ENCODE data around the gene GADL1.

The GADL1 gene

DNA sequence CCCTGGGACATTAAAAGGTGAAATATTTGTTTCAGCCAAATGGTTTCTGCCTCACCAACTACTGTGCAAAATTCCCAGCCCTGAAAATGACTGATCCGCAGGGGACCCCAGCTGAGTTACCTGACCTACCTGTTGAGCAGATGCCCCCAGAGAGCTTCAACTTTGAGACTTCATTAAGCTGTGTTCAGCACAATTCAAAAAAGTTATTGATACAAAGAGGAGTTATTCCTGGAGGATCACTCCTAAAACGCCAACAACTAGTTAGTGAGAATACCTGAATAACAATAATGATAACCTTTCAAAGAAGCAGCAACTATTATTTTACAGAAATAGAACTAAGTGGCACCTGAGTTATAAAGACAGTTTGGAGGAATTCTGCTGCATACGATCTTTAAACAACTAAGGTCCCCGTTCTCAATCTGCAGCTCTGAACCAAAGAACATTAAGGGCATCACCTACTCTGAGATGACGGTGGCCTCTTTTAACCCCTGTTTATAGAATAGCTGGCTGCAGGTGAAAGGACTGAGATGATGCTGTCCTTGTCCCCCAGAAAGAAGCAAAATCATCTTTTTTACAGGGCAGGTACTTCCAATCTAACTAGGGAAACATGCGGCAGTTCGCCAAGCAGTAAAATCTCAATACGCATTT lies 659 bp downstream of the GADL1 start:
- H3K4me3 ChIP-seq (ENCODE audit: low read length) = no peak overlapping the region
- DNase-seq (ENCODE audit: low read depth, low spot score) = no peak

DNA sequence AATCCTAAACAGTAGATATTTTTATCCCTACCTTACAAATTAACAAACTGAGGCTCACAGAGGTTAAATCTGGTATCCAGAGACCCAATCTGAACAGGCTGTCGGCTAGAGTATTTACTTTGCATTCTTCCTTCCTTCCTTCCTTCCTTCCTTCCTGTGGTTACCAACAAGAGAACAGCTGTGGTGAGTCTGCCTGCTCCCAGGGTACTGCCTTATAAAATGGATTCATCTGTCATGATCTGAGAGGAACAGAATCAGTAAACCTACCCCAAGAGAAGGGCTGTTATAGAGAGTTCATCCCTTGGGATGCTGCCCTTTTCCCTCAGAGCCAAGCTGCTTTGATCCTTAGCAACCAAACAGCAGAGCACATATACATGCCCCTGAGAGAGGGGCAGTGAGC lies 3.6 kb downstream of the GADL1 start:
- H3K4me3 ChIP-seq (ENCODE audit: low read length) = no peak overlapping the region
- no peak for DNase-seq (ENCODE audit: low read depth, low spot score)

DNA sequence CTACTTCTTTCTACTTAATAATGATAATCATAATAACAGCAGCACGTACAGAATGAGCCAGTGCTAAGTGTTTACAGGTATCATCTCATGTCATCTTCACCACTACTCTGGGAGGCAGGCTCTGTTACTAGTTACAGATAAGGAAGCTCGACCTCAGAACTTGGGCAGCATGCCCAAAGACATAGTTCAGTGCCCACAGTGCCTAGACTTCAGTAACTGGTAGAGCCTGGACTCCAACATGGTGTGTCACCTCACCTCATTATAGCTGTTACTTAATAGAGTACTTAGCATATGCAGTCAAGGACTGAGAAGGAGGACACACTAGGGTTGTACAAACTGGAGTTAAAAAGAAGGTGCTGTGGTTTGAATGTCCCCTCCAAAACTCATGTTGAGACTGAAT lies 7.6 kb downstream of the GADL1 start:
- no peak for DNase-seq (ENCODE audit: low read depth, low spot score)
- no peak overlapping the region for H3K4me3 ChIP-seq (ENCODE audit: low read length)

DNA sequence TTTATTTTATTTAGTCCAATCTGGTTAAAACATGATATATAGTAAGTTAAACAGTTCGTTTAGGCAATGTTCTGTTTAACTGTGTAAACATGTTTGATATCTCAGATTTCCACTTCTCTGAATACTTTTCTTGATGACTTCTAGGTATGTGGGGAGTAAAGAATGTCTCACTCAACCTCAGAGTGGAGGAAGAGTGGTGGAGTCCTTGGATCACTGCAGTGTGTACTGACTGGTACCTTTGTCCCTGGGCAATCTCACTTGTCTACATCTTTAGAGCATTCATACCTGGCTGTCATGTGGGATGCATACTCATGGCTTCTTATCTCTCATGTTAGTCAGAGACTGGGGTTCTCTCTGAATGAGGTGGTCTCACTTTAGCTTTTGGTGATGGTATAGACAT lies 15.6 kb downstream of the GADL1 start:
- no peak for DNase-seq (ENCODE audit: low read depth, low spot score)
- no peak overlapping the region for H3K4me3 ChIP-seq (ENCODE audit: low read length)

DNA sequence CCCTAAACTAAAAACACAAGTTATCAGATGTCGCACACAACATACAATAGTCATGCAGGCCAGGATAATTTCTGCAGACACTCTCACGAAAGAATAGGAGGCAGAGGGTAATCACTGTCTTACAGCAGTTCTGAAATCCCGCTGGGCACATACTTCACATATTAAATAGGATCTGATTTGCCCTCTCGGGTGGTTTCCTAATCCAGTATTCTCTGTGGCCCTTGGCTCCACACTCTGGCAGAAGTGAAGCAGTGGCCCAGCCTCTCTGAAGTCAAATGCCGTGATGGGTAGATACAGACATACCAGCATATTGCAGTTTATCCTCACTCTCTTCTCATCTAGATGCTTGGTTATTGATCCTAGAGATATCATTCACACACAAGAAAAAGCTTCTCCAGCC lies 19.0 kb downstream of the GADL1 start:
- no peak for DNase-seq (ENCODE audit: low read depth, low spot score)
- H3K4me3 ChIP-seq (ENCODE audit: low read length) = no peak overlapping the region

DNA sequence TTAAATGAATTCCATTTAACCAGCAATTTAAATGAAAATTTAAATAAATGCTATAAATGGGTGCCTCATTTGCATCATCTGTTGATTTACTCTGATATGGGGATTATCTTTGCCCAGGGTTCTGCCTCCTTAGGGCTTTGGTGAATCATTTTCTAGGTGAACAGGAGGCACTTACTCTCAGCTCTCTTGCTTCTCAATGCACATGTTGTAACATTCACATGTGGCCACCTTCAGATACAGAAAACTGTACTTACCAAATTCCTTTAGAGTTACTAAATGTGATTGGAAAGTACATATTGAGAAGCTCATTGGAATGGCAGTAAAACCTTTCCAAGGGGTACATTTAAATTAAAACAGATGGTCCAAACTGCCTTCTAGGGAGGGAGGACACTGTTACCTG lies 20.8 kb downstream of the GADL1 start:
- H3K4me3 ChIP-seq (ENCODE audit: low read length) = no peak overlapping the region
- DNase-seq (ENCODE audit: low read depth, low spot score) = no peak

DNA sequence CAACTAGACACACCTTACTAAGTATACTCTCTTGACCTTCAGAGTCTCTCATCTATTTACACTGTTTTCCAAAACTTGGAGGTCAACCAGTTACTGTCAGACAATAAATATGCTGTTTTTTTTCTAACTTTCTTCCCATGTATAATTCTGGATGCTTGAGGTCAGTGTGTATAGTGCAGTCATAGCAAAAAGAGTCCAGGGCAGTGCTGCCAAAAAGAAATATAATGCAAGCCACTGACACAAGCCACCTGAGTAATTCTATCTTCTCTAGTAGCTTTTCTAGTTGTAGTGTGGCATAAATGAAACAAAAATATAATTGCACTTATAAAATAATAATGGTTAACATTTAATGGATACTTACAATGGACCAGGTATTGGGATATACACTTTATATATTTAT lies 21.6 kb downstream of the GADL1 start:
- H3K4me3 ChIP-seq (ENCODE audit: low read length) = no peak overlapping the region
- no peak for DNase-seq (ENCODE audit: low read depth, low spot score)

DNA sequence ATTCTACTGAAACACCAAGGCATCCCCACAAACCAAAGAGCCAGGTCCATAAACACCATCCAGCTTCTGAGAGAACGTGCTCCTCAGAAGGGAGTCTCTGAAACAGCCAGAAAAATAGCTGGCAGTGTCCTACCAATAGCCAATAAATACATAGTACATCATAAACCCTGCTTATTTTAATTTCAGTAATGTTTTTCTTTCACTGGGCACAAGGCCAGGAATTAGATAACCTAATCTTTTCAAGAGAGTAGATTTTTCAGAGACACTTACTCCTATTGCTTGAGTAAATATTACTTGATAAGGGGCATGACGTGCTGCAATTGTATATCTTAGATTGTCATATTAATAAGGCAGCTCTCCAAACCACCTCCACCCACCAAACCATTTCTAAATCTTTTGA lies 22.7 kb downstream of the GADL1 start:
- DNase-seq (ENCODE audit: low read depth, low spot score) = no peak
- no peak overlapping the region for H3K4me3 ChIP-seq (ENCODE audit: low read length)

DNA sequence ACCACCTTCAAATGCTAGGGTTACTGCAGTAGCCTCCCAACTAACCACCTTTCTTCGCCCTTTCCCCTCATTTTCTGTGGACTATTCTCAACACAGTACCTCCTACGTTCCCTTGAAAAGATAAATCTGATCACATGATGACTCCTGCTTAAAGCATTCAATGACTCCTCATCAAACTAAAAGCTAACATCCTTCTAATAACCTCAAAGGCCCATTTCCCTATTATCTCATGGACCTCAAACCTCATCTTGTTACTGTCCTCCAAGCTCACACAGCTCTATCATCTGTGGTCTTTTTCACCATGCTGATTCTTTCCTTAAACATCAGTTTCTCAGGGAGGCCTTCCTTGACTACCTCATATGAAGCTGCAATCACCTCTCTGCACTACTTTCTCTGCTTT lies 29.6 kb downstream of the GADL1 start:
- no peak overlapping the region for H3K4me3 ChIP-seq (ENCODE audit: low read length)
- no peak for DNase-seq (ENCODE audit: low read depth, low spot score)

DNA sequence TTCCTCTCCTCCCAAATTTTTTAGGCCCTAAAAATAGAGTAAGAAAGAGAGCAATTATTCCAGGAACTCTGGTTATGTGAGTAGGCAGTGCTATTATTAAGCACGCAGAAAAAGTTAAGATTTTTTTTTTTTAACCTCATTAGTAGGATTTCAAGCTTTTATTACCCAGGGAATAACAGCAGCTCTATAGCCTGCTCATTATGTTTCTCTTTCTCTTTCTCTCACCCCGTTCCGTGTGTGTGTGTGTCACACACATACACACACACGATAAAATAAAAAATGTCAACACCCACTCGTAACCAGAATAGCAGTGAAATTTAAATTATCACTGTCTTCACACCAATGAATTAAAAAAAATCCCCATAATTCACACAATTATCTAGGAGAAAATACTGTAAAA lies 30.3 kb downstream of the GADL1 start:
- no peak for DNase-seq (ENCODE audit: low read depth, low spot score)
- H3K4me3 ChIP-seq (ENCODE audit: low read length) = no peak overlapping the region

DNA sequence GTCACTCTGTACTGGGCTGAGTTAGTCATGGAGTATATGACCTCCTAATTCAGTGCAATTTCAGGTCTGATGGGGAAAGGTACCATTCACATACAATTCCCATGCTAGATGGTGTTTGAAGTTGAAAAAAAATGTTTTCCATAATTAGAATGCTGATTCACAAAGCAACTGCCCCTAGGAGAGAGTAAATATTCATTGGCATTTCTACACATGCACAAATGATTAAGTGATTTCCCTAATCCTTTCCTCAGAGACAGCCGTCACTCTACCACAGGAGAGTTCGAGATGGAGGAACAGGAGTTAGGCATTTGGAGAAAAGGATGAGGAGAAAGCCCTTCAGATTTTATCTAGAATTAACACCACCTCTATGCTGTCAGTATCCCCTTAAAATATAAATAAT lies 32.5 kb downstream of the GADL1 start:
- H3K4me3 ChIP-seq (ENCODE audit: low read length) = no peak overlapping the region
- DNase-seq (ENCODE audit: low read depth, low spot score) = no peak

DNA sequence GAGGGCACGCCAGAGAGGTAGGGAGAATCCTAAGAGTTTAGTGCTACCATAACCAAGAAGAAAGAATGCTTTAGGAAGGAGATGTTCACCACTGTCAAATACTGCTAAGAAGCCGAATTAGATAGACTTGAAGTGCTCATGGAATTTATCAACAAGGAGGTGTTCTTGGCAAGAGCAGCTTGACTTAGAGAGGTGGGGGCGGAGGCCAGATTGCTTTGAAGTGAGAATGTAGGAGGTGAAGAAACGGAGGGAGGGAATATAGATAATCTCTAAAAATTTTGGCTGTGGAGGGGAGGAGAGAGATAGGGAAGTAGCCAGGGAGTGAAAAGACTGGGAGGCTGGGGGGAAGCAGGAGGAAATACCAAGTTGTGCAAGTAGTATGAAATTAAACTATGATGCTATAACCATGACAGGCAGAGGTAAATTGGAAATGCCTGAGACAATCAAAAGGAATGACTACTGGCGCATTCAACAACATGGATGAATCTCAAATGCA lies 35.5 kb downstream of the GADL1 start:
- no peak overlapping the region for H3K4me3 ChIP-seq (ENCODE audit: low read length)
- DNase-seq (ENCODE audit: low read depth, low spot score) = no peak

DNA sequence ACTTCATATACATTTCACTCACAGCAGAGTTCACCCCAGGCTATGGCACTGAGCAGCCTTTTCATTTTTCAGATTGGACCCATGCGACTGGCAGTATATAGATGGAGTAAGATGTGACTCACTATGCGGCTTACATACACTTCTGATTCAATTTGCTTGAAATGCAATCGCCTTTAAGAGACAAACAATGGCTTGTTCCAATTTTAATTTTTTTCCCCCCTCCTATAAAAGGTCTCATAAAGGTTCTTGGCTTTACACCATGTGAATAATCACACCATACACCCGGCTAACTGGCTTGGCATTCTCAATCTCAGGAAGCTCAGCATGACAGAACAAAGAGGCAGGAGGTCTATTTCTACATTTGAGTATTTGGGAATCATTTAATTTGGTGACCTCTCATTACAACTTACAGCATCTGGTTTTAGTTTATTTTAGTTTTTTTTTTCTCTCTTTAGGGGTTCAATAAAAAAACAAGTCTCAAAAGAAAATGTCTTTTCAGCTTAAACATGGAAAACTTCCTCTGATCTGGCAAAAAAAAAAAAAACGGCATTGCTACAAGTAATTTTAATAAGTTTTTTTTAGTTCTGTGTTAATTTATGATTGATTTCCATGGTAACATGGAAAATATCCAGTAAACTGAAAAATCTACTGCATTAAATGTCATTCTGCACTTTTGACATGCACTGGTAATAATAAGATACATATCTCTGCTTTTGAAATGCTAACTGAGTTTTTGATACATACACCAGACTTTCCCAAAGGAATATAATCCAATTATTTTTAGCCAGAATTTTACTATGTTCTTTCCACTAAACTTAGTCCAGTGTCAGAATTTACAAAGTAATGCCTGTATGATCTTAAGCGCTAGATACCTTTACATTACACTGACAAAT lies 38.8 kb downstream of the GADL1 start:
- H3K4me3 ChIP-seq (ENCODE audit: low read length) = no peak overlapping the region
- no peak for DNase-seq (ENCODE audit: low read depth, low spot score)

DNA sequence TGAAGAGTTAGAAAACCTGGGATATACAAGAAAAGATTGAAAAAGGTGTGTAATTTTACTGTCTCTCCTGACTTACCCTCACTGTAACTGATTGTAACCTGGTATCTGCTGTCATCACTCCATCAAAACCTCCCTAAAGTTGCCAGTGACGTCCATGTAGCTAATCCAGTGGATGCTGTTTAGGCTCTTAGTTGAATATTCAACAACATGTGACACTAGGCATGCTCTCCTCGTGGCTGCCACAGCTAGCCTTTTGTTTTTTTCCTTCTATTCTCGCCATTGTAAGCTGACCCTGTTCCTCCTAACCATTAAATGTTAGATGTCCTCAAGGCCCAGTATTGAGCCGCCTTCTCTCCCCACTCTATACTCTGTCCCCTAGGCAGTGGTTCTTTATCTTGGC lies 41.6 kb downstream of the GADL1 start:
- H3K4me3 ChIP-seq (ENCODE audit: low read length) = no peak overlapping the region
- no peak for DNase-seq (ENCODE audit: low read depth, low spot score)

DNA sequence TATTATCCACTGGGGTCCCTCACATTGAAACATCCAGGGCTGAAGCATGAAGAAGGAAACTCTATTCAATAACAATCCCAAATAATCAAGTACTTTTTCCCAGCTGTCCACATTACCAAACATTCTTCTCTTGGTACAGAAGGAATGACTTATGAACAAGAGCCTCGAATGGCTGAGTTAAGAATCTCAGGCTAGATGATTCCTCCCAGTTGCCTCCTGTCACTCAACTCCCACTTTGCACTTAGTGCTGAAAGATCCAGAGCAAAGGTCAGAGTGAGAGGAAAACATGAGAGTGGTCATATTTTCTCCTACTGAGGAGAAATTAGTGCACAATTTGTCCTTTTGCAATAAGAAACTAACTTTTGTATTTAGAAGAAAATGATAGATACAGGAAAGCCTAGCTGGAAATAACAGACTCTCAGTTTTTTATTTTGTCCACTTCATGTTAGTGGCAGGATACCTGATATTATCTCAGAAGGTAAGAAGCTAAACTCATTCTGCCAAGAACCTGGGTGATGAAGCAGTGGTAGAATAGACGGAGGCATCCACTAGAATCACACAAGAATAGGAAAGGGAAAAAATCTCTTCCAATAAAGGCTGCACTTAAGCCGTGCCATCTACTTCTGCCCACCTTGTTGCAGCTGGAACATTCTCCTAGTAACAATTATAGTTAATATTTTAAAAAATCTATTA lies 46.2 kb downstream of the GADL1 start:
- no peak for DNase-seq (ENCODE audit: low read depth, low spot score)
- no peak overlapping the region for H3K4me3 ChIP-seq (ENCODE audit: low read length)

DNA sequence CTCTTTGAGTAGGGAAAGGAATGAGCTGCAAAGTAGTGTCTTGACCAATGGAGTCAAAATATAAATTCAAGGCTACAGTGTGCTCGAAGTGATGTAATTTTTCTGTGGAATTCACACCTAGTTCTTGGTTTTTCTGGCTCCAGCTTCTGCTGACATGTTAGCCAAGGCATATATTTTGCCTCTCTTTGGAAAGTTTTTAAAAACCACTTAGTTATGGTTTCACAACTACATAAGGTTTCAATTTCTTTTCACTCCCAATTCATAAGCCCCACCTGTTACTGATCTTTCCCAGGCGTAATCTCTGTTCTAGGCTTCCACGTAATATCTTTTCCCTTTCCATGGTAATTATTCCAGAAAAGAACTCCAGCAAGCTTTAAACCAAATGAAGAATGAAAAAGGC lies 46.9 kb downstream of the GADL1 start:
- no peak overlapping the region for H3K4me3 ChIP-seq (ENCODE audit: low read length)
- no peak for DNase-seq (ENCODE audit: low read depth, low spot score)

DNA sequence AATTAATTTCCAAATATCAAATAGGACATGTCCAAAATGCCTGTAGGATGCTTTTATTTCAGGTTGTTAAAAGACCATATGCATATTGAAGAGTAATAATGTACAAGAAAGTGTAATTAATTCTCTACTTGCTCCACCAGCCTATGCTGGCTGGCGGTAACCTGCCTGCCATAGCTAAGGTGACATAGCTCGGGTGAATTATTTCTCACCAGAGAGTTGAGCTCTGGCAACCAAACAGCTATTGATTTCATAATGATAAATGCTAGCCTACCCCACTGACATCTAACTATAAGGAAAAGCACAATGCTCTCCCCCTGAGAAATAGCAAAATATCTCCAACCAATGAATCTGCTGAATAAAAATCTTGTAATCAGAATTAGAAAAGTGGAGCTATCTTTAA lies 48.9 kb downstream of the GADL1 start:
- no peak for DNase-seq (ENCODE audit: low read depth, low spot score)
- no peak overlapping the region for H3K4me3 ChIP-seq (ENCODE audit: low read length)

DNA sequence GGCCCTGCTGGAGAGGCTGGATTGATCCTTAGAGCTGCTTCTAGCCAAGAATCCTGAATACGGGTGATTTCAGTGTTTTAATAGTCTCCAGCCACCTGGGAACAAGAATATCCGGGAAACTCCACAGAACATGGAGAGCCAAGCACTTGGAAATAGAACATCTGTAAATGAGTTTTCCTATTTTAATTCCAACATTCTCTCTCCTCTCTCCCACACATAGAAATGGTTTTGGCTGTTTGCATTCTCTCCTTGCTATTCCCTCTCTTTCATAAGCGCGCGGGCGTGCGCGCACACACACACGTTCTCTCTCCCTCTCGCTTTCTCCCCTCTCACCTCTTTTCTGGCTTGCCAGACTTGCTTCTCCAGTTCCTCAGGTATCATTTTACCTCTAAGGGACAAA lies 50.6 kb downstream of the GADL1 start:
- DNase-seq (ENCODE audit: low read depth, low spot score) = no peak
- H3K4me3 ChIP-seq (ENCODE audit: low read length) = no peak overlapping the region

DNA sequence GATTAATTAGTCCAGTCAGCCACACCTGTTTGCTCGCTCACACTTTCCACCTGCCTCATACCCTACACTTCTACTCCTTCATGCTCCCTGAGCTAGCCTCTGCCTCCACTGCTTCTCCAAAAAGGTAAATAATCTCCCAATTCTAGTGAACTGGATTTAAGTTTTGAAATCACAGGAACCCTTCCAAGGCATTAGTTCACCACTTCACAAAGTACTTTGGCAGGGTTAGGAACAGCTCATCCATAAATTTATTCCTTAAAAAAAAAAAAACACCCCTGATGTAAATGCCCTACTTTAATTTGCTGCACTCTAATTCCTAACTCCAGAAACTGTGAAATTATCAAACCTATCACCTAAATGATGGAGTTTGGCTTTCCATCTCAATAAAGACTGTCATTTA lies 58.3 kb downstream of the GADL1 start:
- DNase-seq (ENCODE audit: low read depth, low spot score) = no peak

DNA sequence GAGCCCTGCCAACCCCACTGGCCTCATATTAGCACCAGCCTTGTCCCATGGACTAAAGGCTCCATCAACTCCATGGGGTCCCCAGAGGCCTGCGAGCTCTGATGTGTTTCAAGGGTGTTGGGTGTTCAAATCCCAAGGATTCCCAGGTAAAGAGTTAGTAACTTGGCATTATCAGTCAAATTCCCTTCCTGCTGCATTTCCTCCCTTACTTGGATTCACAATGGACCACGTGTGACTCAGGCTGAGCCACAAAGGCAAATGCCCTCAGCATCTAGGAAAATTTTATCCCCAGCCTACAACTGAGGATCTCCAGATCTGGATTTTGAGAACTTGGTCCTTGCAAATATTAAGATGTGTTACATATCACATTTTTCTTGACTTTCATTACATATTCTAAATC lies 58.8 kb downstream of the GADL1 start:
- no peak for DNase-seq (ENCODE audit: low read depth, low spot score)
- H3K4me3 ChIP-seq (ENCODE audit: low read length) = no peak overlapping the region

More for the DNA sequence above, 58.3 kb downstream of the GADL1 start:
- H3K4me3 ChIP-seq (ENCODE audit: low read length) = no peak overlapping the region
